Measurements from ENCODE around the gene RHD.
A peak's percentile ranks its signal among the peaks of the same experiment; 100 is the strongest.
"Not testable (repeated sequence)": the region's sequence is repeated elsewhere in the genome, so short reads cannot be mapped to it uniquely, and the experiment has no call there.

The RHD gene

DNA sequence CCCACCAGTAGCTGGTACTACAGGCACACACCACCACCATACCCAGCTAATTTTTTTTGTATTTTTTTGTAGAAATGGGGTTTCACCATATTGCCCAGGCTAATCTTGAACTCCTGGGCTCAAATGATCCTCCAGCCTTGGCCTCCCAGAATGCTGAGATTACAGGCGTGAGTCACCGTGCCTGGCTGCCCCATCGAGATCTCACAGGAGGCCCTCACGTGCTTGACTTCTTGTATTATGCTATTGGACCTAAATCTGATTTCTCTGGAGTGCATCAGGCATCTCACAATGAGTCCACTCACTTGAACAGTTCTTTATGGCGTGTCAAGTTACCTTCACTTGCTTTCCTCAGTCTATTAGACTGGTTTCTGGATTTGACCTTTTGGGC lies 15.7 kb upstream of the RHD start:
- DNase-seq (ENCODE audit: low read depth, low spot score), result no peak

DNA sequence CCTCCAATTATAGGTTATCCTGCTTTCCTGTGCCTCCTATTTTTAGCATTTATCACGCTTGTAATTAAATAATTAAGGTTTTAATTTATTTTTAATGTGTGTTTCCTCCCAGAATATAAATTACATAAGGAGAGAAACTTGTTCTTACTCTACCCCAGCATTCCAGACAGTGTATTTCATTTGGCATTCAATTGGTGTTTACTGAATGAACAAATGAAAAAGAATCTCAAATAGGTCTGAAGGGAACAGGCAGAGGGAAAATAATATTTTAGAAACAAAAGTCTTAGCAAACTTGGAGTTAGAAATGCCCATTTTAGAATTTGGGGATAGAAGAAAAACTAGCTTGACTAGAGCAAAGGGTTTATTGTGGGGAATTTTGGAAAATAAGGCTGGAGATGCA lies 15.1 kb upstream of the RHD start:
- DNase-seq (ENCODE audit: low read depth, low spot score), result no peak

DNA sequence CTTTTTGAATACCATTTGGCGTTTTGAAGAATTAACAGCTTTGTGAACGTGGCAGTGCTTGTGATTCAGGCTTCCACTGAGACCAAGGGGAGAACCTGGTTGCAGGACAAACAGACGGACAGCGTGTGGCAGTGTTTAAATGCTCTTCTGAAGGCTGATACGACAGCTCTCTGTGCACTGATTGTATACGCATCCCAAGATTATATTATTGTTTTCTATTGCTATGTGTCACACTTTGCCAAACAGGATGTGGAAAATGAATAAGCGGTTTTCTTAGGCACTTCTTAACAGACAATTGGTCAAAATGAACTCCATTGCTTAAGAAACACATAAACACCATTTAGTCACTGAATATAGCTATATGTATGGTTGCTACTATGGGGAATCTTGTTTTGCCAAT lies 12.5 kb upstream of the RHD start:
- DNase-seq (ENCODE audit: low read depth, low spot score), result not testable (repeated sequence)

DNA sequence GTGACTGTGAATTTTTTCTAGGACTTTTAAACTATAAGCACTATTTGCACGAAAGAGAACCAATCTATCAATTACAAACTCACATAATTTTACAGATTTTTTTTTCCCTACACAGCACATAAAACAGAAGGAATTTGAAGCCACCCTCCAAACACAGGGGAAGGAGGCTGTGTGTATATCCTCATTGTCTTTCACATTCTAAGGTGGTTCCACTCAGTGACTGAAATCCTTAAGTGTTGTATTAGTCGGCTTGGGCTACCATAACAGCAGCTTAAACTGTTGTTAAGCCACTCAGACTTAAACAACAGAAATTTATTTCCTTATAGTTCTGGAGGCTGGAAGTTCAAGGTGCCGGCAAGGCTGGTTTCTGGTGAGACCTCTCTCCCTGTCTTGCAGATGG lies 12.0 kb upstream of the RHD start:
- DNase-seq (ENCODE audit: low read depth, low spot score), result not testable (repeated sequence)

DNA sequence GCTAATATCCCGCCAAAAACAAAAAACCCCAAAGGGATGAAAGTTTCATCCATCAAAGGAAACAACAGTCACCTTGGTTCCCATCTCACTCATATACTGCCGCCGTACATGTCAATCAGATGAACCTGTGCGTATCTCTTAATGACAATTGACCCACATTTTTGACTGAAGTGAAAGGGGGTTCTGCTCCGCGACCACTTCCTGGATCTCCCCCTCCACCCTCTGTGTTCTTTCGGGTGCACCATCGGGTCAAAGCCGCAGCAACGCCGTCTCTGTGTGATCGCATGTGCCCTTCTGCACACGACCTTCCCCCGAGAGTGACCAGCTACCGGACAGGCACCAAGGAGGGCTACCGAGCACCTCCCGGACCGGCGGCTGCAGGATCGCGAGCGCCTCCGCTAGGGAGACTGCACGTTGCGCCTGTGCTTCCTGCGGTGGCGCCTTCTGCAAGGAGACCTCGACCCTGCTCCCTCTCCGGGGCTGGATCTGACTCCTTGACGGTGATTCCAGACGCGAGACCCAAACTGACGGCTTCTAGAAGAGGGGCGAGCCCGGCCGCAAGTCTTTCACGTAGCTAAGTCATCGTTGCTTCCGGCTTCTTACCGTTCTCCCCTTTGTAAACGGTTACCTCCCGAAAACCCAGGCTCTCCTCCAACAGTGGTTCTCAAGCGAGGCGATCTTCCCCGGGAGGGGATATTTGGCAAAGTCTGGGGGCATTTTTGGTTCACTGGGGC lies 5.6 kb upstream of the RHD start:
- DNase-seq (ENCODE audit: low read depth, low spot score), result not testable (repeated sequence)

DNA sequence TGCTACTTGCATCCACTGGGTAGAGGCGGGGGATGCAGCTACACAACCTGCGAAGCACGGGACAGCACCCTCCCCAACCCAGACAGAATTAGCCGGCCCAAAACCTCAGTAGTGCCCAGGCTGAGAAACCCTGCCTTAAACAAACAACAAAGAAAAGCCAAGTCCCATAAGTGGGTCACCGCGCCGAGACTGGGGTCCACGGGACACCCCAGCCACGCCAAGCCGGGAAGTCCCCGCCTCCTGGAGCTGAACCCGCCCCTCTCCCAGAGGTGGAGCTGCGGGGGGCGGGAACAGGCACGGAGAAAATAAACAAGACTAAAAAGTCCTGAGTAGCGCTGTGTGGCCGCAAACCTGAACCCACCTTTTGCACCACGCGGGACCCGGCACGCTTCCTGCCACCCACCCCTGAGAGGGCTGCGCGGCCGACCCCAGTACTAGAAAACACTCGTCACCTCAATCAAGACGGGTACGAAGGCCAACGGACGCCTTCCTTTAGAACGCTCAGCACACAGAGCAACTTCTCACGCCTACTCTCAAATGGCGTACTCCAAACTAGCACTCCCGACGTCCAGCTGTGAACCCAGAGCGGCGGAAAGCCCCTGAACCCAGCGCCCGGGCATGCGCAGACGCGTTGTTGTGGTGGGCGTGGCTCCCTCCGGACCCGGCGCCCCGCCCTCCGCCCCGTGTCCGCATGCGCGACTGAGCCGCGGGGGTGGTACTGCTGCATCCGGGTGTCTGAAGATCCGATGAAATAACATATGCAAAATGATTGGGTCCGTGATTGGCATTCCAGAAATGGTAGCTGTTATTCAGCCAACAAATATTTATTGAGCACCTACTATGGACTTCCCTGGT lies 4.8 kb upstream of the RHD start:
- DNase-seq (ENCODE audit: low read depth, low spot score), result peak; percentile 49

DNA sequence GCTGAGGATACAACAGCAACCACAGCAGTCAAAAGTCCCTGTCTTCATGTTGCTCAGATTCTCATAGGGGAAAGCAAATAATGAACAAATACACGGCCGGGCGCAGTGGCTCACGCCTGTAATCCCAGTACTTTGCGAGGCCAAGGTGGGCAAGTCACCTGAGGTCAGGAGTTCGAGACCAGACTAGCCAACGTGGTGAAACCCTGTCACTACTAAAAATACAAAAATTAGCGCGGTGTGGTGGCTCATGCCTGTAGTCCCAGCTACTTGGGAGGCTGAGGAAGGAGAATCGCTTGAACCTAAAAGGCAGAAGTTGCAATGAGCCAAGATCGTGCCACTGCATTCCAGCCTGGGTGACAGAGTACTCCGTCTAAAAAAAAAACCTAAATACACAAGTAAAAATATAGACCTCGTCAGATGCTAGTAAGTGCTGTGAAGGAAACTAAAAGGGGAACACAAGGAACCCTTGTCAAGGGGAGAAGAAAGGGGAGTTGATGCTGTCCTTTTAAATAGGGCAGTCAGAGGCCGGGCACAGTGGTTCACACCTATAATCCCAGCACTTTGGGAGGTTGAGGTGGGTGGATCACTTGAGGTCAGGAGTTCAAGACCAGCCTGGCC lies 4.1 kb upstream of the RHD start:
- DNase-seq (ENCODE audit: low read depth, low spot score), result not testable (repeated sequence)

DNA sequence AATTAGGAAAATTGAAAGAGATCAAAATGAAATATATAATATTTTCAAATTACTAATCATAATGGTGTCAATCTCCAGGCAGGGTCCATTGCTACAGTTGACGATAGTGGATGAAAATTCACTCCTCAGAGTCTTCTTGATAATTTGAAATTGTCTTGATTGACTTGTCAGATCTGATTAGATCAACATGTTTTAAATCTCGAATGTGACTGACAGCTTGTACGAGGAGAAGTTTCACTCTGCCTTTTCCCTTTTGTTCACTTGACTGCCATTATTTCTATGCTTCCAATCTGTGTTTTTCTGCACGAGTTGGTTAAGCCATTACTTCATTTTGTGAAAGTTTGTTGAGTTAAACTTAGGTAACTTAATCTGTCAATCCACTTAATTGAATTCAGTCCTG lies 3.3 kb downstream of the RHD start:
- not testable (repeated sequence) for DNase-seq (ENCODE audit: low read depth, low spot score)

DNA sequence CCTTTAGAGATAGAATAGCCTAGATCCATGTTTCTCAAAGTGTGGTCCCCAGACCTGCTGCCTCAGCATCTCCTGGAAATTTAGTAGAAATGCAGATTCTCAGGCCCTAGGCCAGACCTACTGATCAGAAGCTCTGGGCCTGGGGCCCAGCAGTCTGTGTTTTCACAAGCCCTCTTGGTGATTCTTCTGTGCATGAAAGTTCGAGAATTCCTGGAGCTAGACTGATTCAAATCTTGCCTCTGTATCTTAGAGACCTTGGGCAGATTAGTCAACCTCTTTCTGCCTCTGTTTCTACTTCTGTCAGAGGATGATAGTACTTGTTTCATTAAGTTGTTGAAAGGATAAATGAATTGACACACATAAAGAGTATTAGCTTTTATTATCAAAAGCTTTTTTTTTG lies 5.0 kb downstream of the RHD start:
- DNase-seq (ENCODE audit: low read depth, low spot score), result not testable (repeated sequence)

DNA sequence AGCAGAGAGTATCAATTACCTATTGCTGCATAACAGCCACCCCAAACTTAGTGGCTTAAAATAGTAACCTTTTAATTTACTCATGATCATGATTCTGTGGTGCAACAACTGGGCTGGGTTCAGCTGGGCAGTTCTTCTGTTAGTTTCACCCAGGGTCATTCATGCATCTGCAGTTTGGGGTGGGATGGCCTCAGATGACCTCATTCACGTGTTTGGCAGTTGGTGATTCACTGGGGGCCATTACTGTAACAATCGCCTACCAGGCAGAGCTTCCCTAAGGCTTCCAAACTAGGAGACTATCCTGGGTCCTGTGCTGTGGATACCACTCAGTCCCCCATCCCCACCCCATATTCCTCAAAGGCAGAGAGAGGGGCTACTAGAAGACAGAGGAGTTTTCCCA lies 6.0 kb downstream of the RHD start:
- not testable (repeated sequence) for DNase-seq (ENCODE audit: low read depth, low spot score)

DNA sequence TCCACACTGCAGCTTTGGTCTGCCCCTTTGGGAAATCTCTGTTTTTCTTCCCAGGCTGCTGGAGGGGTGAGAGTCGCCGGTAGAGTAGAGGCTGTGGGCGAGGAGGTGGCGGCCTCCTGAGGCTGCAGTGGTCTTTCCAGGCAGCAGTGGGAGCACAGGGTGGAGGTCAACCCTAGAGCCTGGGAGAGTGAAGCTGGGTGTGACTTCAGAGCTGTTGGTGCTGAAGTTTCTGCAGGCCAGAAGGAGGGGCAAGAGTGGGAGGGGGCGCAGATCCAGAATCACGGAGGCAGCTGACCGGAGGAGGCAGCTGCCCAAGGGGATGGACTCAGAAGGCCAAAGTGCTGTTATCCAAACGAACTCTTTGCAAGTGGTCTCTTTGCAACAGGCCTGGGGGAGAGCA lies 6.5 kb downstream of the RHD start:
- DNase-seq (ENCODE audit: low read depth, low spot score), result not testable (repeated sequence)

DNA sequence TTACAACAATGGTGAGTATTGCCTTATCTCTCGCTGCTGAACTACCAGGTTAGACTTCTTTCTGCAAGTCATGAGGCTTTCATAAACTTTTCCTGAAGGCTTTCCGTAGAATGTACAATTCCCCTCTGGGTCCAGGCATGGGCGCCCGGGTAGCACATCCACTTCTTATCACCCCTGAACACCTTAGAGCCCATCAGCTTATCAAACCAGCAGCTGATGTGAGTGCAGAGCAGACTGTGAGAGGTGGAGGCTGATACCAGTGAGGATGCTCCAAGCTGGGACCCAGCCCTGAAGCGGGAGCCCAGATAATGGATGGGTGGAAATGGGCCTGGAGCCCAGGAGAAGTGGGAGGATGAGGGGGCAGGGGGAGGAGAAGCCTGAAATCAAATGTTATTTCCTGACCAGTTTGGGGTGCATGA lies 7.4 kb downstream of the RHD start:
- DNase-seq (ENCODE audit: low read depth, low spot score), result not testable (repeated sequence)

DNA sequence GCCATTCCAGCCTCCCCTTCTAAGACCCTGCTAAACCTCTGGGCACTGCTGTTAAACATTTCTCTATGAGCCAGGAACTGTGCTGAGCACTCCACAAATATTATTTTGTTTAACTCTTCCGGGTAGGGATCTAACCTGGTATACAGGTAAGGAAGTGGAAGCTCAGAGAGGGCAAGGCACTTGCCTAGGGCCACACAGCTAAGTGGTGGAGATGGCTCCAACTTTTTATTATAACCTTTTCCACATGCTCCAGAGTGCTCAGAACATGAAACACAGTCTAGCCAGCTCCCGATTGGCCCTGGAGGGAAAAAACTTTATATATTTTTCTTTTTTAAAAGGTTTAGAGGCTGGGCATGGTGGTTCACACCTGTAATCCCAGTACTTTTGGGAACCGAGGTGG lies 13.6 kb downstream of the RHD start:
- not testable (repeated sequence) for DNase-seq (ENCODE audit: low read depth, low spot score)

DNA sequence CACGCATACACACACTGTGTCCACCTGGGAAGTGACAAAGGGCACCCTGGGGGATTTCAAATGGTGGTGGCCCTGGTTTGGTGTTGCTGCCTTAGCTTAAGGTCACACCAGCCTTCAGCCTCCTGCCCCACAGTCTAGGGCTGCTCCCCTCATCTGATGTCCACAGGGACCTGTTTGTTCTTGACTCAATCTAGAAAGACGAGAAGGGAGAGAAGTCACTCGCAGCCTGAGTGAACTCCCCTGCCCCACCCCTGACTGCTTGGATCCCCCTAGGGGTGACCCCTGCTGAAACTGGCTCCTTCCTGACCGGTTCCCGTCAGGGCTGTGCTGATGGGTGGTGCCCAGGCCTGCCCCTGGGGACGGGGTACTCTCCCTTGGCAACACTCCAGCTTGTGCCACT lies 14.9 kb downstream of the RHD start:
- DNase-seq (ENCODE audit: low read depth, low spot score), result not testable (repeated sequence)

DNA sequence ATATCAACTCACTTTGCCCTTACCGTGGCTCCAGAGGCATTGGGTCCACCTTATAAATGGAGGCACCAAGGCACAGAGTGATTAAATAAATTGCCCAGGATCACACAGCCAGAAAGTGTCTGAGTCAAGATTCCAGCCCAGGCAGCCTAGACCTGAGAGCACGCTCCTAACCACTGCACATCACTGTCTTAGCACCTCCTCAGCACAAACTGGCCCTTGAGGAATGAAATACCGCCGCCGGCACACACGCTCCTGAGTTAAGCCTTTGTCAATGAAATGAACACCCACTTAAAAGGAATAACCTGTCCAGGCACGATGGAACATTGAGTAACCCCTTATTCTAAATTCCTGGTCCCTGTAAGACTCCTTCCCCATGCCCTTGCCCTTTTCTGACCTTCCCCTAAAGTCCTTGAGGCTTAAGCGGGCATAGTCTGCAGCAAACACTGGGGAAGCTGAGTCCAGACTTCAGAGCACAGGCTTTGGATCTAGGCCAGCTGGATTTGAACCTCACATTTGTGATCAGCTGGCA lies 16.3 kb downstream of the RHD start:
- not testable (repeated sequence) for DNase-seq (ENCODE audit: low read depth, low spot score)

DNA sequence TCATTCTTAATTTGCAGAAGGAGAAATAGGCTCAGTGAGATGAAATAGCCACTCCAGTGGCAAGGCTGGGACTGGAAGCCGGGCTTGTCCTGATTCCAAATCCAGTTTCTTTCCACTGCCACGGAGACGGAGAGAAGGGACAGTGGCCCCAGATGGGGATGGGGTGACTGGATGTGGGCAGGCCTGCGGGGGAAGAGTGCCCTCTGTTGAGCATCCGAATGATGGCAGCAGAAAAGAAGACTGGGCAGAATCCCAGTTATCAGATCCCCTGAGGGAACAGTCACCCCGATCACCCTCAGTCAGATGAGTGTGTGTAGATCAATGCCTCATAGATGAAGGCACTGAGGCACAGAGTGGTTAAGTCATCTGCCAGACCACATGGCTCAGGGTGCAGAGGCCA lies 17.7 kb downstream of the RHD start:
- not testable (repeated sequence) for DNase-seq (ENCODE audit: low read depth, low spot score)

DNA sequence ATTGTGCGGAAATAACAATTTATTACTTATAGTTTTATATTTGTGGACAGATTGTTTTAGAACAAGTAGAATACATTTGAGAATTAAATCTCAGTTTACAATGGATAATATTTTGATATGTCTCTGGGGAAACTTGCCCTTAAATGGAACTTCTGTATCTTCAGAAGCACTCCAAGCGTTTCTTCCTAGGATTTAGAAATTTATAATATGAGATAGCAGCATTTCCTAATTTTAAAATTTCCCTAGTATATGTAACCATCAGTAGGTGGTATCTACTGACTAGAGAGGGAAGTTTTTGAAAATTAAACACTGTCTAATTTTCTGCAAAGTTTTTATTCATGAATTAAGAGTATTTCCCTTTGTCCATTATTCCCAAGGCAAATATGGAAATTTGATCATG lies 21.1 kb downstream of the RHD start:
- DNase-seq (ENCODE audit: low read depth, low spot score), result not testable (repeated sequence)

DNA sequence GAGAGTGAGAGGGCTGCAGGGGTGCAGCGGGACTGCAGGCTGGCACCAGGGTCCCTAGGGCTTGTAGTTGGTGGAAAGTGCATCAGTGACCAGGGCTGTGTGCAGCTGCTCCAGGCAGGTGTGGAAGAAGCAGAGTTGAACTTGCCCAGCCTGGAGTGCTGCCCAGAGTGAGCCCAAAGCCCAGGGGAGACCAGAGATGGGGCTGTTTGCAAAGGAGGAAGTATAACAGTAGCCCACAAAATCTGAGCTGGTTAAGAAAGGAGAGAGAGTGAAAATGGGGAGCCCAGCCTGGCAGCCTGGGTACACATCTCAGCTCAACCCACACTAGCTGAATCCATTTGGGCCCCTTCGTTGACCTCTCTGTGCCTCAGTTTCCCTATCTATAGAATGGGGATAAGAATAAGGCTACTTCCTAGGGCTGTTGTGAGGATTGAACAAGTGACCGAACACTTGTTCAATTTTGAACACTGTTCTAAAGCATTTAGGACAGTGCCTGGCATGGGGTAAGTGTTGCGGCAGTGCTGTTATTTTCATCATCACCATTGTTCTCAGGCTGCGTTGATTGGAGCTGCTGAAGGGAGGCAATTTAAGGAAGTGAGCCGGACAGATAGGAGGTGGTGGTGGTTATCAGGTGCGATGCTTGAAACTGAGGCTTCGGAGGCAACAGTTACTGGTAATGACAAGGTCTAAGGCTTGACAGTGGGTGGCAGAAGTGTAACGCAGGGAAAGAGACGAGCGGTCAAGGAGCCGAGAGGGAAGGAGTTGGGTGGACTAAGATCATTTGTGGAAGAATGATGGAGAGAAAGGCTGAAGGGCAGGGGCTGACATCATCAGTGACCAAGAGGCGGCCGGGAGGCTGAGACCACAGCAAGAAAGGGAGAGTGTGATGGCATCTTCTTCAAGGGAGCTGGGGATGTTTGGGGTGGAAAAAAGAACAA lies 22.8 kb downstream of the RHD start:
- not testable (repeated sequence) for DNase-seq (ENCODE audit: low read depth, low spot score)

DNA sequence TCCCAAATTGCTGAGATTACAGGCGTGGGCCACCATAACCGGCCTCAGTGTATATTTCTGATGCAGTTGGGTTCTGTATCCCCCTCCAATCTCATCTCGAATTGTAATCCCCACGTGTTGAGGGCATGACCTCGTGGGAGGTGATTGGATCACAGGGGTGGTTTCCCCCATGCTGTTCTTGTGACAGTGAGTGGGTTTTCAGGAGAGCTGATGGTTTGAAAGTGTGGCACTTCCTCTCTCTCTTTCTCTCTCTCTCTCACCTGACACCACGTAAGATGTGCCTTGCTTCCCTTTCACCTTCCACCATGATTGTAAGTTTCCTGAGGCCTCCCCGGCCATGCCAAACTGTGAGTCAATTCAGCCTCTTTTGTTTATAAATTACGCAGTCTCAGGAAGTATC lies 24.2 kb downstream of the RHD start:
- not testable (repeated sequence) for DNase-seq (ENCODE audit: low read depth, low spot score)

DNA sequence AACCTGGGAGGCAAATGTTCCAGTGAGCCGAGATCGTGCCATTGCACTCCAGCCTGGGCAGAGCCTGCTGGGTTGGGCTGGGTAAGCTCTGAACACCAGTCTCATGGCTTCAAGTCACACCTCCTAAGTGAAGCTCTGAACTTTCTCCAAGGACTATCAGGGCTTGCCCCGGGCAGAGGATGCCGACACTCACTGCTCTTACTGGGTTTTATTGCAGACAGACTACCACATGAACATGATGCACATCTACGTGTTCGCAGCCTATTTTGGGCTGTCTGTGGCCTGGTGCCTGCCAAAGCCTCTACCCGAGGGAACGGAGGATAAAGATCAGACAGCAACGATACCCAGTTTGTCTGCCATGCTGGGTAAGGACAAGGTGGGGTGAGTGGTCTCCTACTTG lies 28.4 kb downstream of the RHD start:
- DNase-seq (ENCODE audit: low read depth, low spot score), result not testable (repeated sequence)

DNA sequence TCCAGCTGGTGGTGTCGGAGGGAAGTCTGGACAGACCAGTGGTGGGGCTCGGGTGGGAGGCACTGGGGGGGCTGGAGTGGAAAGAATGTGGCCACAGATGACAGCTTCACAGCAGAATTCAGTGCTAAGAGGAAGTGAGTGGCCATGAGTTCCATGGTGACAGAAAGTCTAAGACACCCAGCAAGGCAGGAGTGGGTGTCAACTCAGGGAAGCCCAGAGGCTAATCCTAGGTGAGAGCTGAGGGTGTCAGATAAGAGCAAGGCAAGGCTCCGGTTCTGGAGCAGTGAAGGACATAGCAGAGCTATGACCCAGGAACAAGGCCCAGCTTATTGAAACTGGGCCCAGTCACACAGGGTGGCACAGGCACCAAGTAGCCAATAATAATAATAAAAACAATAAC lies 30.0 kb downstream of the RHD start:
- DNase-seq (ENCODE audit: low read depth, low spot score), result not testable (repeated sequence)
